Measurements from ENCODE around the gene CLEC5A.

GRCh38 chr7:141949451-141949850 is 2.7 kb upstream of the CLEC5A start:
- no peak for TF ChIP-seq EP300 (IDR thresholded peaks at IDR 0.05)
- TF ChIP-seq, protein P1, sequence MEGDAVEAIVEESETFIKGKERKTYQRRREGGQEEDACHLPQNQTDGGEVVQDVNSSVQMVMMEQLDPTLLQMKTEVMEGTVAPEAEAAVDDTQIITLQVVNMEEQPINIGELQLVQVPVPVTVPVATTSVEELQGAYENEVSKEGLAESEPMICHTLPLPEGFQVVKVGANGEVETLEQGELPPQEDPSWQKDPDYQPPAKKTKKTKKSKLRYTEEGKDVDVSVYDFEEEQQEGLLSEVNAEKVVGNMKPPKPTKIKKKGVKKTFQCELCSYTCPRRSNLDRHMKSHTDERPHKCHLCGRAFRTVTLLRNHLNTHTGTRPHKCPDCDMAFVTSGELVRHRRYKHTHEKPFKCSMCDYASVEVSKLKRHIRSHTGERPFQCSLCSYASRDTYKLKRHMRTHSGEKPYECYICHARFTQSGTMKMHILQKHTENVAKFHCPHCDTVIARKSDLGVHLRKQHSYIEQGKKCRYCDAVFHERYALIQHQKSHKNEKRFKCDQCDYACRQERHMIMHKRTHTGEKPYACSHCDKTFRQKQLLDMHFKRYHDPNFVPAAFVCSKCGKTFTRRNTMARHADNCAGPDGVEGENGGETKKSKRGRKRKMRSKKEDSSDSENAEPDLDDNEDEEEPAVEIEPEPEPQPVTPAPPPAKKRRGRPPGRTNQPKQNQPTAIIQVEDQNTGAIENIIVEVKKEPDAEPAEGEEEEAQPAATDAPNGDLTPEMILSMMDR (IDR thresholded peaks at IDR 0.05) = no peak

Measured in esophagus muscularis mucosa (tissue), 3 donors.